ENCODE measurements around the gene FRMD4A.

DNA sequence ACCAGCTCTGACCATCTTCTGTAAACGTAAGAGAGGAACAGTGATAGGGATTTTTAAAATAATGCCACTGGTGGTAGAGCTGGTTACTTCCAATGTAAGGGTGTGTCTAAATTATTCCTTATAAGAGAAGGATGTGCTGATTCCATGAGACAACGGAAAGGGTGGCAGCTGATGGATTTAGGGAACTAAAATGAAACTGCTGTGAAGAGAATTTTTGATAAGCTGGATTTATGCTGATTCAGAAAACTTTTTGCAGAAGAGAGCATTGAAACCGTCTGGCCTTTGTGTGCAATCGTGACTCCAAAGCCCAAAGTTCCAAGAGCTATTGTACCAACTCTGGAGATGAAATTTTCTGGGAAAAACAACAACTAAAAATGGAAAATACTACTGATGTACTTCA, 443.0 kb downstream of the FRMD4A start:
- TF ChIP-seq, protein P1, sequence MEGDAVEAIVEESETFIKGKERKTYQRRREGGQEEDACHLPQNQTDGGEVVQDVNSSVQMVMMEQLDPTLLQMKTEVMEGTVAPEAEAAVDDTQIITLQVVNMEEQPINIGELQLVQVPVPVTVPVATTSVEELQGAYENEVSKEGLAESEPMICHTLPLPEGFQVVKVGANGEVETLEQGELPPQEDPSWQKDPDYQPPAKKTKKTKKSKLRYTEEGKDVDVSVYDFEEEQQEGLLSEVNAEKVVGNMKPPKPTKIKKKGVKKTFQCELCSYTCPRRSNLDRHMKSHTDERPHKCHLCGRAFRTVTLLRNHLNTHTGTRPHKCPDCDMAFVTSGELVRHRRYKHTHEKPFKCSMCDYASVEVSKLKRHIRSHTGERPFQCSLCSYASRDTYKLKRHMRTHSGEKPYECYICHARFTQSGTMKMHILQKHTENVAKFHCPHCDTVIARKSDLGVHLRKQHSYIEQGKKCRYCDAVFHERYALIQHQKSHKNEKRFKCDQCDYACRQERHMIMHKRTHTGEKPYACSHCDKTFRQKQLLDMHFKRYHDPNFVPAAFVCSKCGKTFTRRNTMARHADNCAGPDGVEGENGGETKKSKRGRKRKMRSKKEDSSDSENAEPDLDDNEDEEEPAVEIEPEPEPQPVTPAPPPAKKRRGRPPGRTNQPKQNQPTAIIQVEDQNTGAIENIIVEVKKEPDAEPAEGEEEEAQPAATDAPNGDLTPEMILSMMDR (IDR thresholded peaks at IDR 0.05), result no peak
- TF ChIP-seq POLR2A (IDR thresholded peaks at IDR 0.05), result no peak
- no peak for TF ChIP-seq EP300 (IDR thresholded peaks at IDR 0.05)
- TF ChIP-seq POLR2AphosphoS5 (IDR thresholded peaks at IDR 0.05), result no peak
